Uterus (tissue), 2 donors: ENCODE results near the gene BOK.

Source experiments
- CTCF ChIP-seq, 4 experiments: fragments of 200-600 bp in 2 of 4; fragments of 450-650 bp in 2 of 4; sonication (generic) in 2 of 4; IDR thresholded peaks; one replicate each; pipeline ENCODE4 v1.5.1; 2016 to 2019; ENCODE audit warnings: antibody characterized with exemption in 4 of 4, mild to moderate bottlenecking in 2 of 4, moderate library complexity in 1 of 4
- POLR2A ChIP-seq, 2 donors: fragments of 450-650 bp; IDR thresholded peaks; one replicate each; pipeline ENCODE4 v1.6.1; 2016; ENCODE audit warnings: antibody characterized with exemption in 2 of 2, mild to moderate bottlenecking in 1 of 2, moderate library complexity in 1 of 2

GRCh38 chr2:241542278-241542605, 16.3 kb upstream of the BOK start:
- TF ChIP-seq CTCF (IDR thresholded peaks at IDR 0.05) (no peak), POLR2A (IDR thresholded peaks at IDR 0.05) (no peak)
